Kidney (tissue), 14 donors: Measurements from ENCODE around the gene OAS2. TPM values are rescaled to one million over a fixed set of nuclear protein-coding genes. Genes with fewer than 3 reads are reported as not detected.
A peak's percentile ranks its signal among the peaks of the same experiment; 100 is the strongest.

Experiments
- DNase-seq, 5 donors: peaks; one replicate each; pipeline ENCODE4 v3.0.0-alpha.2; 2013 to 2020
- FAIRE-seq: peaks from 2 replicates; lab custom pipeline; 2012; peaks lifted over from hg19 to GRCh38; lab: Jason Lieb, UNC
- H3K27ac ChIP-seq, 2 donors: one replicate each; pipeline ENCODE4 v1.7.0; 2013; ENCODE audit warnings: low read depth in 2 of 2, low read length in 2 of 2, inconsistent platforms in 1 of 2
- H3K27me3 ChIP-seq: one replicate; pipeline ENCODE4 v1.7.1; 2013; ENCODE audit warnings: low read length, inconsistent platforms; ENCODE audit not compliant: control insufficient read depth, insufficient read depth
- H3K36me3 ChIP-seq, 3 donors: one replicate each; pipeline versions ENCODE4 v1.7.0 to v1.7.1; 2013; ENCODE audit warnings: low read length in 3 of 3, control low read depth in 1 of 3, inconsistent platforms in 1 of 3; ENCODE audit not compliant: insufficient read depth in 3 of 3, control insufficient read depth in 2 of 3
- H3K4me1 ChIP-seq, 3 donors: one replicate each; pipeline versions ENCODE4 v1.7.0 to v1.7.1; 2013; ENCODE audit warnings: low read length in 3 of 3, inconsistent platforms in 1 of 3, low read depth in 1 of 3; ENCODE audit not compliant: control insufficient read depth in 2 of 3, insufficient read depth in 2 of 3
- H3K4me3 ChIP-seq, 3 donors: one replicate each; pipeline versions ENCODE4 v1.7.0 to v1.8.1; 2013; ENCODE audit warnings: low read length in 3 of 3, control low read depth in 1 of 3, inconsistent platforms in 1 of 3
- H3K9ac ChIP-seq, 3 donors: one replicate each; pipeline versions ENCODE4 v1.7.0 to v1.7.1; 2013; ENCODE audit warnings: low read length in 3 of 3, control low read depth in 1 of 3, inconsistent platforms in 1 of 3
- H3K9me3 ChIP-seq, 3 donors: one replicate each; pipeline versions ENCODE4 v1.7.0 to v1.7.1; 2013; ENCODE audit warnings: low read length in 3 of 3, control low read depth in 1 of 3, inconsistent platforms in 1 of 3; ENCODE audit not compliant: control insufficient read depth in 2 of 3, insufficient read depth in 1 of 3
- CTCF ChIP-seq: IDR thresholded peaks from 3 replicates; pipeline ENCODE4 v1.5.1; 2012; ENCODE audit warnings: mild to moderate bottlenecking, moderate library complexity, borderline replicate concordance; ENCODE audit not compliant: insufficient read depth; ENCODE audit errors: extremely low read depth
- intact Hi-C: fragments of 100-400 bp; cut with DNase I; formaldehyde crosslinking; loops from one replicate; pipeline ENCODE4 v1.11.1; 2022
- polyA plus RNA-seq: library from polyadenylated mRNA; stranded (reverse); fragments of 350-450 nt; fragmentation: Illumina TruSeq; extraction: RNeasy Lipid Tissue Mini Kit (QIAGEN cat#74804); gene quantifications from one replicate; pipeline ENCODE4 v1.2.3, GENCODE V29; 2014; ENCODE audit warnings: low read depth, low replicate concordance; ENCODE audit not compliant: insufficient read depth
- total RNA-seq: library from RNA; stranded (reverse); fragmentation: NEBNext Ultra II Directional; extraction: Animal tissue kit (Norgen Biotek cat#: 25700); gene quantifications from one replicate; pipeline ENCODE4 v1.2.1, GENCODE V29; 2021
- donor health status: control.
- donor health status: control.
- donor health status: control.
- donor health status: control.
- donor health status: control.
- donor health status: DM: yes; HTN: yes; CAD: no.
- donor health status: Normal renal cell carcinoma (clear cell type).

Gene OAS2
- total and polyA plus RNA-seq, 2 donors from 2014 or later: 5.0 to 11.7 TPM

- DNase-seq (no peak), FAIRE-seq (no peak)
- Histone ChIP-seq H3K4me1 (no peaks in the 10 kb centered on the region), H3K27ac (no peak overlapping the region), H3K4me3 (no peak overlapping the region), H3K27me3 (no peaks in the 10 kb centered on the region), H3K9ac (no peak overlapping the region), H3K36me3 (peaks cover 0 to 6% (median 0%) of the 10 kb centered on the region in 3 donors), H3K9me3 (peaks cover 0 to 4% (median 3%) of the 10 kb centered on the region in 3 donors)
- intact Hi-C loops: no loop called here
- TF ChIP-seq CTCF: no peak
These were observed 22.1 kb downstream of the OAS2 start for GRCh38 chr12:113000433-113000832.

GRCh38 chr12:113002155-113002554 lies 23.8 kb downstream of the OAS2 start:
- H3K36me3 ChIP-seq: peaks cover 0 to 6% (median 0%) of the 10 kb centered on the region in 3 donors

DNA sequence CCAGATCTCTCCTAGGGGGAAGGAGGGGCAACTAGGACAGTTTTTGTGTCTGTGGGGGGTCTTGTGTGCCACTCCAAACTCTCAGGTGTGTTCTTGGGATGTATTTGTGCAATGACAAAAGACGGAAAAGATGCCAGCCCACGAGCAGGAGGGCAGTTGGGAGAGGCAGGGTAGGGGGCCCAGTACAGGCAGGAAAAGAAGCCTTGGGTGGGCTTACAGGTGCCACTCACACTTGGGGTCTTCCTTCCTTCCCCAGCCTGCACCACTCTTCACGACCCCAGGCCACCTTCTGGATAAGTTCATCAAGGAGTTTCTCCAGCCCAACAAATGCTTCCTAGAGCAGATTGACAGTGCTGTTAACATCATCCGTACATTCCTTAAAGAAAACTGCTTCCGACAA lies 24.4 kb downstream of the OAS2 start:
- FAIRE-seq: no peak
- no peak for DNase-seq
- no peak for TF ChIP-seq CTCF
- H3K9me3 ChIP-seq: peaks cover 0 to 4% (median 3%) of the 10 kb centered on the region in 3 donors
- no peak overlapping the region for H3K27ac ChIP-seq
- H3K27me3 ChIP-seq: no peaks in the 10 kb centered on the region
- no peak overlapping the region for H3K9ac ChIP-seq
- H3K4me1 ChIP-seq: no peaks in the 10 kb centered on the region
- peaks cover 0 to 6% (median 0%) of the 10 kb centered on the region in 3 donors for H3K36me3 ChIP-seq
- intact Hi-C loops: no loop called here
- H3K4me3 ChIP-seq: no peak overlapping the region

More at GRCh38 chr12:113002155-113002554, 23.8 kb downstream of the OAS2 start:
- TF ChIP-seq CTCF: no peak
- no peaks in the 10 kb centered on the region for H3K4me1 ChIP-seq
- FAIRE-seq (no peak), DNase-seq (peak in 1 of 5 donors; percentile 5)
- H3K27ac ChIP-seq: no peak overlapping the region
- peaks cover 0 to 4% (median 3%) of the 10 kb centered on the region in 3 donors for H3K9me3 ChIP-seq
- H3K9ac ChIP-seq: no peak overlapping the region
- no peaks in the 10 kb centered on the region for H3K27me3 ChIP-seq
- no peak overlapping the region for H3K4me3 ChIP-seq
- intact Hi-C loops: no loop called here

DNA sequence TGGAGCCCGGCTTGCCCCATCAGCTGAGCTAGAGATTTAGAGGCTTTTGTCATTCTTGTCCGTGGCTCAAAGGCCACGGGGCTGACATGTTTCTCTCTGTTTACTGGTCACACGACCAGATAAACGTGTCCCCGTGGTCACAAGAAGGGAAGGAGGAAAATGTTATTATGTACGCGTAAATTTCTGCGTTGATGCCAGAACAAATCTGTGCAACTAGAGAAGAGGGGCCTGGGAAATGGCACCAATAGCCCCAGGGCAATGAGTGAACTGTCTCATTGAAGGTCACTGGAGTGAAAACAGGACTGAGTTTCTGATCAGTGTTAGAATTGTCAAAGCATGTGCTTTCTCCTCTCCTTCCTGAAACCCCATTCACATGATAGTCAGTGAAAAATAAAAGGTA lies 25.3 kb downstream of the OAS2 start:
- intact Hi-C loops: no loop called here
- peaks cover 0 to 6% (median 0%) of the 10 kb centered on the region in 3 donors for H3K36me3 ChIP-seq
- TF ChIP-seq CTCF: no peak

More for the DNA sequence above, 25.3 kb downstream of the OAS2 start:
- H3K9me3 ChIP-seq: no peaks in the 10 kb centered on the region
- DNase-seq (no peak), FAIRE-seq (no peak)
- no peak overlapping the region for H3K4me3 ChIP-seq
- no peak overlapping the region for H3K27ac ChIP-seq
- no peaks in the 10 kb centered on the region for H3K27me3 ChIP-seq
- no peak overlapping the region for H3K9ac ChIP-seq
- no peaks in the 10 kb centered on the region for H3K4me1 ChIP-seq
